K562 (cell line): Measurements from ENCODE around the gene WDR90. TPM values are rescaled to one million over a fixed set of nuclear protein-coding genes. Genes with fewer than 3 reads are reported as not detected.

Experiments used
- CCNT2 ChIP-seq: IDR thresholded peaks from 2 replicates; pipeline ENCODE4 v1.6.1; 2011; ENCODE audit warnings: borderline replicate concordance, low read depth, mild to moderate bottlenecking, moderate library complexity, mixed read lengths, low read length; ENCODE audit not compliant: insufficient read length; ENCODE audit errors: extremely low read depth
- EP400 ChIP-seq: fragments of 450-650 bp; IDR thresholded peaks from 2 replicates; pipeline ENCODE4 v1.6.1; 2017; ENCODE audit warnings: antibody characterized with exemption, mild to moderate bottlenecking, moderate library complexity
- FOXA3 ChIP-seq, 2 experiments: fragments of 450-650 bp in 1 of 2; sonication (generic) in 1 of 2; formaldehyde crosslinking; IDR thresholded peaks in 1 of 2; conservative IDR thresholded peaks in 1 of 2; 2 replicates each; pipeline versions ENCODE4 v1.4.0 to v1.8.0; 2020 to 2022; ENCODE audit warnings: mild to moderate bottlenecking in 2 of 2, missing genetic modification reagents in 1 of 2
- L3MBTL2 ChIP-seq: fragments of 450-650 bp; IDR thresholded peaks from 2 replicates; pipeline ENCODE4 v1.6.1; 2016; ENCODE audit warnings: mild to moderate bottlenecking, moderate library complexity
- MAZ ChIP-seq, 2 experiments: fragments of 450-650 bp in 1 of 2; sonication (generic) in 1 of 2; formaldehyde crosslinking; IDR thresholded peaks in 1 of 2; conservative IDR thresholded peaks in 1 of 2; 2 replicates each; pipeline versions ENCODE4 v1.4.0 to v1.5.0; 2020; ENCODE audit warnings: mild to moderate bottlenecking in 1 of 2, missing genetic modification reagents in 1 of 2
- MTA3 ChIP-seq: fragments of 450-650 bp; formaldehyde crosslinking; IDR thresholded peaks from 2 replicates; pipeline ENCODE4 v1.6.1; 2017; ENCODE audit warnings: mild to moderate bottlenecking, borderline replicate concordance
- STAG1 ChIP-seq: sonication (generic); formaldehyde crosslinking; IDR thresholded peaks from 2 replicates; pipeline ENCODE4 v1.5.0; 2020; ENCODE audit warnings: missing genetic modification reagents, borderline replicate concordance
- ZBTB7A ChIP-seq: IDR thresholded peaks from 2 replicates; pipeline ENCODE4 v1.6.1; 2011; ENCODE audit warnings: low read depth, mild to moderate bottlenecking, low read length, moderate library complexity, borderline replicate concordance; ENCODE audit not compliant: control insufficient read depth
- polyA plus RNA-seq, 8 experiments: library from polyadenylated mRNA; depleted of rRNA in 4 of 8; stranded (reverse) in 5 of 8; unstranded in 3 of 8; fragments of >200 nt; fragmentation: Nextera tagmentation in 2 of 8; fragmentation: Illumina TruSeq in 1 of 8; extraction: Ambion mirVana in 2 of 8; extraction: Trizol in 1 of 8; gene quantifications; 2 replicates each; pipeline versions ENCODE4 v1.2.1 to v1.2.3, GENCODE V29; 2011 to 2014; ENCODE audit warnings: inconsistent platforms in 1 of 8, missing spikeins in 1 of 8
- total RNA-seq, 7 experiments: library from RNA; depleted of rRNA in 6 of 7; stranded (reverse); fragments of >200 nt in 6 of 7; fragmentation: Illumina TruSeq in 2 of 7; extraction: Trizol in 2 of 7; gene quantifications; 2 replicates each; pipeline versions ENCODE4 v1.2.1 to v1.2.3, GENCODE V29; 2011 to 2021; ENCODE audit warnings: low replicate concordance in 1 of 7
- TF ChIP-seq, protein P1 (sequence below): fragments of 450-650 bp; IDR thresholded peaks from 2 replicates; pipeline ENCODE4 v1.6.1; 2016; ENCODE audit warnings: mild to moderate bottlenecking, moderate library complexity
- TF ChIP-seq, protein P2 (sequence below): sonication (generic); formaldehyde crosslinking; IDR thresholded peaks from 2 replicates; pipeline ENCODE4 v1.8.1; 2023; ENCODE audit warnings: mild to moderate bottlenecking, missing genetic modification reagents

WDR90 gene
- total and polyA plus RNA-seq, 9 of the 15 experiments (the other 6 are each of a cell fraction or from before 2014, with no cell fraction given): 0.44 to 12.6 (median 3.3) TPM

DNA sequence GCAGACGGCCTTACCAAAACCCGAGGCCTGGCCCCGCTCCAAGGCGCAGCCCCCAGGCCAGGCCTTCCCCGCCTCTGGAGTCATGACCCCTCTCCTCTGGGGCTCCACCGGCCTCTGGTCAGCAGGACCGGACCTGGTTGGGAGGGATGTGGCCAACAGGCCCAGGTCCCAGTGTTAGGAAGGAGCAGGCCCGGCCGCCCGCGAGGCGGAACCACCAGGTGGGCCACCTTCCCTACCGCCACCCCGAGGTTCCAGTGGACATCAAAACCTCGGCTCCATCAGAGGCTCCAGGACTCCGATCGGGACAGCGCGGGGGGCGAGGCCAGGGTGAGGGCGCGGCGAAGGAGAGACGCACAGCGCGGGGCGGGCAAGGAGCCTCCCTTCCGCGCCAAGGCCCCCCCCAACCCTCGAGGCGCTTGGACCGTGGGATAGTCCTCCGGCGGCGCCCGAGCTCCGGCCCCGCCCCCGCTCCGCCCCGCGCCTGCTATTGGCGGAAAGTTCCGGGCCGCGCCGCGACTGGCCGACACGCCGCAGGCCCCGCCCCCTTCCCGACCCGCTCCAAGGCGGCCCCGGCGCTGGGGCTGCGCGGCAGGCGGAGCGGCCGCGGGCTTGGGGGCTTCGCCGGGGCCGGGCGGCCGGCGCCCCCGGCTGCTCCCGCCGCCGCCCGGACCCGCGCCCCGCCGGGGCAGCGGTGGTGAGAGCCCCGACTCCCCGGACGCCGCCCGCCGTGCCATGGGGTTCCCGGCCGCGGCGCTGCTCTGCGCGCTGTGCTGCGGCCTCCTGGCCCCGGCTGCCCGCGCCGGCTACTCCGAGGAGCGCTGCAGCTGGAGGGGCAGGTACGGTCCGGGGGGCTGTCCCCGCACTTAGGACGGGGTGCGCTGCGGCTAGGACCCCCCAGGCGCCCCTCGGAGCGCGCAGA, 65.7 kb downstream of the WDR90 start, which contains the start of gene METRN (continued):
- TF ChIP-seq STAG1 (no peak), ZBTB7A (peak; percentile 31; the same call in 1 of the 2 replicates), L3MBTL2 (peak; percentile 73), CCNT2 (peak; percentile 78), FOXA3 (CRISPR knock-in tag; conservative IDR thresholded peaks at IDR 0.05 in 1 of 2, IDR thresholded peaks at IDR 0.05 in 1 of 2) (no peak), MTA3 (0 out of 2 replicates have a peak, but pooled peaks have one; percentile 15), EP400 (no peak), MAZ (CRISPR knock-in tag; conservative IDR thresholded peaks at IDR 0.05 in 1 of 2, IDR thresholded peaks at IDR 0.05 in 1 of 2) (peak; percentile 11 to 13; a peak in 2 of 4 replicates)
- TF ChIP-seq, protein P1, sequence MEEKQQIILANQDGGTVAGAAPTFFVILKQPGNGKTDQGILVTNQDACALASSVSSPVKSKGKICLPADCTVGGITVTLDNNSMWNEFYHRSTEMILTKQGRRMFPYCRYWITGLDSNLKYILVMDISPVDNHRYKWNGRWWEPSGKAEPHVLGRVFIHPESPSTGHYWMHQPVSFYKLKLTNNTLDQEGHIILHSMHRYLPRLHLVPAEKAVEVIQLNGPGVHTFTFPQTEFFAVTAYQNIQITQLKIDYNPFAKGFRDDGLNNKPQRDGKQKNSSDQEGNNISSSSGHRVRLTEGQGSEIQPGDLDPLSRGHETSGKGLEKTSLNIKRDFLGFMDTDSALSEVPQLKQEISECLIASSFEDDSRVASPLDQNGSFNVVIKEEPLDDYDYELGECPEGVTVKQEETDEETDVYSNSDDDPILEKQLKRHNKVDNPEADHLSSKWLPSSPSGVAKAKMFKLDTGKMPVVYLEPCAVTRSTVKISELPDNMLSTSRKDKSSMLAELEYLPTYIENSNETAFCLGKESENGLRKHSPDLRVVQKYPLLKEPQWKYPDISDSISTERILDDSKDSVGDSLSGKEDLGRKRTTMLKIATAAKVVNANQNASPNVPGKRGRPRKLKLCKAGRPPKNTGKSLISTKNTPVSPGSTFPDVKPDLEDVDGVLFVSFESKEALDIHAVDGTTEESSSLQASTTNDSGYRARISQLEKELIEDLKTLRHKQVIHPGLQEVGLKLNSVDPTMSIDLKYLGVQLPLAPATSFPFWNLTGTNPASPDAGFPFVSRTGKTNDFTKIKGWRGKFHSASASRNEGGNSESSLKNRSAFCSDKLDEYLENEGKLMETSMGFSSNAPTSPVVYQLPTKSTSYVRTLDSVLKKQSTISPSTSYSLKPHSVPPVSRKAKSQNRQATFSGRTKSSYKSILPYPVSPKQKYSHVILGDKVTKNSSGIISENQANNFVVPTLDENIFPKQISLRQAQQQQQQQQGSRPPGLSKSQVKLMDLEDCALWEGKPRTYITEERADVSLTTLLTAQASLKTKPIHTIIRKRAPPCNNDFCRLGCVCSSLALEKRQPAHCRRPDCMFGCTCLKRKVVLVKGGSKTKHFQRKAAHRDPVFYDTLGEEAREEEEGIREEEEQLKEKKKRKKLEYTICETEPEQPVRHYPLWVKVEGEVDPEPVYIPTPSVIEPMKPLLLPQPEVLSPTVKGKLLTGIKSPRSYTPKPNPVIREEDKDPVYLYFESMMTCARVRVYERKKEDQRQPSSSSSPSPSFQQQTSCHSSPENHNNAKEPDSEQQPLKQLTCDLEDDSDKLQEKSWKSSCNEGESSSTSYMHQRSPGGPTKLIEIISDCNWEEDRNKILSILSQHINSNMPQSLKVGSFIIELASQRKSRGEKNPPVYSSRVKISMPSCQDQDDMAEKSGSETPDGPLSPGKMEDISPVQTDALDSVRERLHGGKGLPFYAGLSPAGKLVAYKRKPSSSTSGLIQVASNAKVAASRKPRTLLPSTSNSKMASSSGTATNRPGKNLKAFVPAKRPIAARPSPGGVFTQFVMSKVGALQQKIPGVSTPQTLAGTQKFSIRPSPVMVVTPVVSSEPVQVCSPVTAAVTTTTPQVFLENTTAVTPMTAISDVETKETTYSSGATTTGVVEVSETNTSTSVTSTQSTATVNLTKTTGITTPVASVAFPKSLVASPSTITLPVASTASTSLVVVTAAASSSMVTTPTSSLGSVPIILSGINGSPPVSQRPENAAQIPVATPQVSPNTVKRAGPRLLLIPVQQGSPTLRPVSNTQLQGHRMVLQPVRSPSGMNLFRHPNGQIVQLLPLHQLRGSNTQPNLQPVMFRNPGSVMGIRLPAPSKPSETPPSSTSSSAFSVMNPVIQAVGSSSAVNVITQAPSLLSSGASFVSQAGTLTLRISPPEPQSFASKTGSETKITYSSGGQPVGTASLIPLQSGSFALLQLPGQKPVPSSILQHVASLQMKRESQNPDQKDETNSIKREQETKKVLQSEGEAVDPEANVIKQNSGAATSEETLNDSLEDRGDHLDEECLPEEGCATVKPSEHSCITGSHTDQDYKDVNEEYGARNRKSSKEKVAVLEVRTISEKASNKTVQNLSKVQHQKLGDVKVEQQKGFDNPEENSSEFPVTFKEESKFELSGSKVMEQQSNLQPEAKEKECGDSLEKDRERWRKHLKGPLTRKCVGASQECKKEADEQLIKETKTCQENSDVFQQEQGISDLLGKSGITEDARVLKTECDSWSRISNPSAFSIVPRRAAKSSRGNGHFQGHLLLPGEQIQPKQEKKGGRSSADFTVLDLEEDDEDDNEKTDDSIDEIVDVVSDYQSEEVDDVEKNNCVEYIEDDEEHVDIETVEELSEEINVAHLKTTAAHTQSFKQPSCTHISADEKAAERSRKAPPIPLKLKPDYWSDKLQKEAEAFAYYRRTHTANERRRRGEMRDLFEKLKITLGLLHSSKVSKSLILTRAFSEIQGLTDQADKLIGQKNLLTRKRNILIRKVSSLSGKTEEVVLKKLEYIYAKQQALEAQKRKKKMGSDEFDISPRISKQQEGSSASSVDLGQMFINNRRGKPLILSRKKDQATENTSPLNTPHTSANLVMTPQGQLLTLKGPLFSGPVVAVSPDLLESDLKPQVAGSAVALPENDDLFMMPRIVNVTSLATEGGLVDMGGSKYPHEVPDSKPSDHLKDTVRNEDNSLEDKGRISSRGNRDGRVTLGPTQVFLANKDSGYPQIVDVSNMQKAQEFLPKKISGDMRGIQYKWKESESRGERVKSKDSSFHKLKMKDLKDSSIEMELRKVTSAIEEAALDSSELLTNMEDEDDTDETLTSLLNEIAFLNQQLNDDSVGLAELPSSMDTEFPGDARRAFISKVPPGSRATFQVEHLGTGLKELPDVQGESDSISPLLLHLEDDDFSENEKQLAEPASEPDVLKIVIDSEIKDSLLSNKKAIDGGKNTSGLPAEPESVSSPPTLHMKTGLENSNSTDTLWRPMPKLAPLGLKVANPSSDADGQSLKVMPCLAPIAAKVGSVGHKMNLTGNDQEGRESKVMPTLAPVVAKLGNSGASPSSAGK: 0 out of 2 replicates have a peak, but pooled peaks have one; percentile 20
- TF ChIP-seq, protein P2, sequence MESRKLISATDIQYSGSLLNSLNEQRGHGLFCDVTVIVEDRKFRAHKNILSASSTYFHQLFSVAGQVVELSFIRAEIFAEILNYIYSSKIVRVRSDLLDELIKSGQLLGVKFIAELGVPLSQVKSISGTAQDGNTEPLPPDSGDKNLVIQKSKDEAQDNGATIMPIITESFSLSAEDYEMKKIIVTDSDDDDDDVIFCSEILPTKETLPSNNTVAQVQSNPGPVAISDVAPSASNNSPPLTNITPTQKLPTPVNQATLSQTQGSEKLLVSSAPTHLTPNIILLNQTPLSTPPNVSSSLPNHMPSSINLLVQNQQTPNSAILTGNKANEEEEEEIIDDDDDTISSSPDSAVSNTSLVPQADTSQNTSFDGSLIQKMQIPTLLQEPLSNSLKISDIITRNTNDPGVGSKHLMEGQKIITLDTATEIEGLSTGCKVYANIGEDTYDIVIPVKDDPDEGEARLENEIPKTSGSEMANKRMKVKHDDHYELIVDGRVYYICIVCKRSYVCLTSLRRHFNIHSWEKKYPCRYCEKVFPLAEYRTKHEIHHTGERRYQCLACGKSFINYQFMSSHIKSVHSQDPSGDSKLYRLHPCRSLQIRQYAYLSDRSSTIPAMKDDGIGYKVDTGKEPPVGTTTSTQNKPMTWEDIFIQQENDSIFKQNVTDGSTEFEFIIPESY (CRISPR knock-in tag): peak; percentile 95
